ENCODE measurements around the gene IL11RA. TPM values are rescaled to one million over a fixed set of nuclear protein-coding genes. Genes with fewer than 3 reads are reported as not detected.

Gene IL11RA
- total RNA-seq, 1 donor from 2014 or later: 3.9 TPM

Small RNAs within 50 kb of the gene (small RNA-seq; reads per million reads assigned to genes)
- gene CCL27 (ENCODE audit: low replicate concordance): not detected

Other genes with a start within 250 kb of the IL11RA start
- 28.8 TPM for gene FAM219A, start 193.6 kb upstream of the IL11RA start, total RNA-seq
- 0.25 TPM for gene DNAI1, start 193.4 kb upstream of the IL11RA start, total RNA-seq
- gene ENHO, start 129.2 kb upstream of the IL11RA start, total RNA-seq: 27.8 TPM
- gene CNTFR, start 62.5 kb upstream of the IL11RA start, total RNA-seq: 15.0 TPM
- 4.2 TPM for gene RPP25L, start 40.1 kb upstream of the IL11RA start, total RNA-seq
- gene DCTN3, start 31.7 kb upstream of the IL11RA start, total RNA-seq: 133 TPM
- gene ARID3C, start 23.1 kb upstream of the IL11RA start, total RNA-seq: not detected
- 19.2 TPM for gene SIGMAR1, start 14.4 kb upstream of the IL11RA start, total RNA-seq
- gene GALT, start 5.5 kb upstream of the IL11RA start, total RNA-seq: 16.5 TPM
- 0.25 TPM for gene CCL27, start 10.5 kb downstream of the IL11RA start, total RNA-seq
- gene CCL19, start 39.1 kb downstream of the IL11RA start, total RNA-seq: not detected
- not detected for gene CCL21, start 58.0 kb downstream of the IL11RA start, total RNA-seq

Data from temporal lobe (tissue), 2 donors.